Measurements from ENCODE around the gene ANXA10.

GRCh38 chr4:168120811-168121210 is 28.5 kb downstream of the ANXA10 start:
- TF ChIP-seq CTCF (optimal IDR thresholded peaks at IDR 0.05 in 1 of 3, IDR thresholded peaks at IDR 0.05 in 1 of 3, conservative IDR thresholded peaks at IDR 0.05 in 1 of 3; ENCODE audit: extremely low read depth in 1 of 3, insufficient read depth in 2 of 3, low read length in 3 of 3): no peak
- no peak for TF ChIP-seq EZH2 (IDR thresholded peaks at IDR 0.05; ENCODE audit: low read length)
